Measurements from ENCODE around the gene VAV2.

Gene VAV2

GRCh38 chr9:133785753-133786370 is 206.3 kb downstream of the VAV2 start:
- no peak for TF ChIP-seq CTCF (IDR thresholded peaks at IDR 0.05; ENCODE audit: low read depth, low read length)
- H3K4me3 ChIP-seq (ENCODE audit: low read depth, low read length), result no peak overlapping the region

- TF ChIP-seq CTCF (IDR thresholded peaks at IDR 0.05; ENCODE audit: low read depth, low read length), result no peak
- H3K4me3 ChIP-seq (ENCODE audit: low read depth, low read length), result no peak overlapping the region
Measured at GRCh38 chr9:133784731-133785561, 207.2 kb downstream of the VAV2 start.

- H3K4me3 ChIP-seq (ENCODE audit: low read depth, low read length), result no peak overlapping the region
- TF ChIP-seq CTCF (IDR thresholded peaks at IDR 0.05; ENCODE audit: low read depth, low read length), result no peak
Measured at GRCh38 chr9:133783331-133783731, 208.8 kb downstream of the VAV2 start.

- peak; percentile 81 for TF ChIP-seq CTCF (IDR thresholded peaks at IDR 0.05; ENCODE audit: low read depth, low read length)
- no peak overlapping the region for H3K4me3 ChIP-seq (ENCODE audit: low read depth, low read length)
Measured at GRCh38 chr9:133782157-133783130, 209.7 kb downstream of the VAV2 start.

- no peak overlapping the region for H3K4me3 ChIP-seq (ENCODE audit: low read depth, low read length)
- TF ChIP-seq CTCF (IDR thresholded peaks at IDR 0.05; ENCODE audit: low read depth, low read length), result no peak
Measured at GRCh38 chr9:133781828-133782135, 210.3 kb downstream of the VAV2 start.

- TF ChIP-seq CTCF (IDR thresholded peaks at IDR 0.05; ENCODE audit: low read depth, low read length), result no peak
- no peak overlapping the region for H3K4me3 ChIP-seq (ENCODE audit: low read depth, low read length)
Measured at GRCh38 chr9:133780962-133781827, 210.9 kb downstream of the VAV2 start.
